NOMO-1 treated with dmso at 0.1 percent for 144 hours (cell line): Measurements from ENCODE around the gene DUSP23.

ENCODE experiments used
- DNase-seq: peaks from one replicate; lab custom pipeline; 2025; ENCODE audit not compliant: unreplicated experiment; lab: John Stamatoyannopoulos, UW

DUSP23 gene

GRCh38 chr1:159783724-159784123 is 3.0 kb downstream of the DUSP23 start:
- DNase-seq, result no peak

GRCh38 chr1:159786465-159786864 is 5.7 kb downstream of the DUSP23 start:
- no peak for DNase-seq

- DNase-seq, result no peak
Measured at GRCh38 chr1:159786966-159787365, 6.2 kb downstream of the DUSP23 start.

GRCh38 chr1:159790237-159790917 is 9.6 kb downstream of the DUSP23 start:
- no peak for DNase-seq

- no peak for DNase-seq
Measured at GRCh38 chr1:159791031-159791430, 10.3 kb downstream of the DUSP23 start.

GRCh38 chr1:159791461-159791860 is 10.7 kb downstream of the DUSP23 start:
- no peak for DNase-seq

GRCh38 chr1:159795534-159795933 is 14.8 kb downstream of the DUSP23 start:
- no peak for DNase-seq

- DNase-seq, result peak; percentile 38
Measured at GRCh38 chr1:159798893-159799292, 18.1 kb downstream of the DUSP23 start.

GRCh38 chr1:159799446-159799985 is 18.8 kb downstream of the DUSP23 start:
- DNase-seq, result no peak

- no peak for DNase-seq
Measured at GRCh38 chr1:159800177-159800930, 19.6 kb downstream of the DUSP23 start.

GRCh38 chr1:159802111-159802510 is 21.3 kb downstream of the DUSP23 start, which contains the start of gene FCRL6:
Gene FCRL6, plus strand, starts transcription at chr1:159802360. Its CDS starts 65 bp downstream, at chr1:159802425.
- DNase-seq, result no peak

GRCh38 chr1:159803956-159804689 is 23.4 kb downstream of the DUSP23 start:
- no peak for DNase-seq

- DNase-seq, result no peak
Measured at GRCh38 chr1:159804924-159805323, 24.2 kb downstream of the DUSP23 start.

- DNase-seq, result no peak
Measured at GRCh38 chr1:159815926-159816325, 35.2 kb downstream of the DUSP23 start.

- DNase-seq, result no peak
Measured at GRCh38 chr1:159817276-159818041, 36.7 kb downstream of the DUSP23 start.

- no peak for DNase-seq
Measured at GRCh38 chr1:159821171-159821867, 40.6 kb downstream of the DUSP23 start.

- no peak for DNase-seq
Measured at GRCh38 chr1:159823406-159823805, 42.6 kb downstream of the DUSP23 start.

- no peak for DNase-seq
Measured at GRCh38 chr1:159825564-159825963, 44.8 kb downstream of the DUSP23 start.

GRCh38 chr1:159826441-159827101 is 45.8 kb downstream of the DUSP23 start, which contains the start of gene SLAMF8:
Gene SLAMF8, plus strand, starts transcription at chr1:159826873. Its CDS starts 26 bp downstream, at chr1:159826899.
- no peak for DNase-seq
